ENCODE data around the gene MAP2K2. TPM values are rescaled to one million over a fixed set of nuclear protein-coding genes. Genes with fewer than 3 reads are reported as not detected.

The MAP2K2 gene
- polyA plus RNA-seq, 3 donors, result 118 to 137 (median 133) TPM

DNA sequence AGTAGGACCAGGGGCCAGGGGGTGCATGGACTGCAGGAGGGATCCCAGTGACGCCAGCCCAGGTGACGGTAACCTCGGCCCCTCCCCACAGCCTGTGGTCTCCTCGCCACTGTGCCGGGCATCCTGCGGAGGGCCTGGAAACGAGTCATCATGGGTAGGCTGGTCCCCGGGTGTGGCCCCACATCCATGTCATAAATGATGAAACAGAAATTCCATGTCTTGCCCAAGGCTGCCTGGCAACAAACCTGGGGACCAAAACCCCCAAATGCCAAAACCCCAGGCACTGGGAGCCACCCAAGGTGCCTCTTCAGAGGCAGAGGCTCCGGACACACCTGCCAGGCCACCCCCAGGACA is 20.9 kb downstream of the MAP2K2 start:
- DNase-seq, result no peak

GRCh38 chr19:4102339-4103079 is 21.4 kb downstream of the MAP2K2 start:
- DNase-seq, result no peak

- no peak for DNase-seq
Measured at GRCh38 chr19:4101496-4101770, 22.5 kb downstream of the MAP2K2 start.

DNA sequence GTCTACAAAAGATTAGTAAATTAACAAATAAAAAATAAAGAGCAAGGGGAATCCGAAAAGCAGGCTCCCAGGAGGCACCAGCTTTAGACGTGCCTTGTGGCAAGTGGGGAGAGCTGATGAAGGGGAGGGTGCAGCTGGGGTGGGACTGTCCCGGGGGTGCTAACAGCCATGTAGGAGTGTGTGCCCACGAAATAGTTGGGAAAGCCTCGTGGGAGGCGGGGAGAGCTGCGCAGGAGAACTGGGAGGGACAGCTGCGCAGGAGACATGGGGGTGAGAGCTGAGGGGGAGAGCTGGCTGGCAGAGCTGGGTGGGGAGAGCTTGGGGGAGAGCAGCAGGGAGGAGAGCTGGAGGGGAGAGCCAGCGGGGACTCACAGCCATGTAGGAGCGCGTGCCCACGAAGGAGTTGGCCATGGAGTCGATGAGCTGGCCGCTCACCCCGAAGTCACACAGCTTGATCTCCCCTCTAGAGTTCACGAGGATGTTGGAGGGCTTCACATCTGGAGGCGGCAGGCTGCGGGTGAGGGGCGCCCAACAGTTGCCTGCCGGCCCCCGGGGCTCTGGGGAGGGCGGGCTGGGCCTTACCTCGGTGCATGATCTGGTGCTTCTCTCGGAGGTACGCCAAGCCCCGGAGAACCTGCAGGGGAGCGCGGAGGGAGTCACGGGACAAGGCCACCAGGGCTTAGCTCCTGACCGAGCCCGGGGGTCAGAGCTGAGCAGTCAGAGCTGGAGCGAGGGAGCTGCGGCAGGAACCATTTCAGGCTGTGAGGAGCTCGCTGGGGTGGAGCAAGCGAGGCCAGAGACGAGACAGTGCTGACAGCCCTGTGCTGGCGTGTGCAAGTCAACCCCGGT is 23.1 kb downstream of the MAP2K2 start:
- no peak for DNase-seq

DNA sequence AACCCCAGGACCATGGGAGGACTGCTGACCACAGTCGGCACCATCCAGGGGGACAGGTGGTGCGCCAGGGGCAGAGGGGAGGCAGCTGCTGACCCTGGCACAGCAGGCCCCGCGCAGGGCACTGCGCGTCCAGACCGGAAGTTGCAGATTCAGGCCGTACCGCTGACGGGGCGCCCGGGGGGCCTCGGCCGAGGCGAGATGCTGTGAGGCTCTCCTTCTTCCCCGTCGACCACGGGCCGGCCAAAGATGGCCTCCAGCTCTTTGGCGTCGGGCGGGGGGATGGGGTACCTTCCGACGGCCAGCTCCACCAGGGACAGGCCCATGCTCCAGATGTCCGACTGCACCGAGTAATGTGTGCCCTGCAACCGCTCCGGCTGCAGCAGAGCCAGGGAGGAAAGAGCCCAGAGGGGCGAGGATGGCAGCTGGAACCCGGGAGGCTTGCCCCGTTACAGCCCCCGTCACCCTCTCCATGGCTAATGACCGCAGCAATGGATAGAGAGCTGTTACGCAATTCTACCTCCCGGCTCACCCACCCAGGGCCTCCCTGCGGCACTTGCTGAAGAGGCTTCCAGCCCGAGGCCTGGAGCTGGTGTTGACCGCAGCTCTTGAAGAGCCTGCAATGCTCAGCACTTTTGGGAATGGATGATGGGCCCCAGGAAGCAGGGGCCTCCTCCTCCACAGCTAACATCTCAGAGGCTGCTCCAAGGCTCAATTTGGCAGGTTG is 24.7 kb downstream of the MAP2K2 start:
- no peak for DNase-seq

GRCh38 chr19:4098493-4098892 is 25.4 kb downstream of the MAP2K2 start:
- DNase-seq, result no peak

DNA sequence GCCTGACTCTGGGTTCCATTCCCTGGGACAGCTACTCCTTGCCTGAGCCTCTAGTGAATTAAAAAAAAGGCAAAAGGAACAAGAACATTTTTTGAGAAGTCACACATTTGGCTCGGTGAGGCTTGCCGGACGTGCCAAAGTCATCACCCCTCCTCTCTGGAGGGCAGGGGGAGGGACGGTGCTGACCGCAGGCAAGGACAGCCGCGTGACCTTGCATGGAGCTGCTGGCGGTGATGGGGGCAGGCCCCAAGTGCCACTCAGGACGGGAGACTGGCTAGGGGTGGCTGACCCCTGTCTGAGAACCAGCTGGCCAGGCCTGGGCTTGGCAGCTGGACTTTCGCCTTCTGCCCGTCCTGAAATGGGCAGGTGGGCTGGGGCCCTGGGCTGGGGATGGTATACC is 26.4 kb downstream of the MAP2K2 start:
- no peak for DNase-seq

DNA sequence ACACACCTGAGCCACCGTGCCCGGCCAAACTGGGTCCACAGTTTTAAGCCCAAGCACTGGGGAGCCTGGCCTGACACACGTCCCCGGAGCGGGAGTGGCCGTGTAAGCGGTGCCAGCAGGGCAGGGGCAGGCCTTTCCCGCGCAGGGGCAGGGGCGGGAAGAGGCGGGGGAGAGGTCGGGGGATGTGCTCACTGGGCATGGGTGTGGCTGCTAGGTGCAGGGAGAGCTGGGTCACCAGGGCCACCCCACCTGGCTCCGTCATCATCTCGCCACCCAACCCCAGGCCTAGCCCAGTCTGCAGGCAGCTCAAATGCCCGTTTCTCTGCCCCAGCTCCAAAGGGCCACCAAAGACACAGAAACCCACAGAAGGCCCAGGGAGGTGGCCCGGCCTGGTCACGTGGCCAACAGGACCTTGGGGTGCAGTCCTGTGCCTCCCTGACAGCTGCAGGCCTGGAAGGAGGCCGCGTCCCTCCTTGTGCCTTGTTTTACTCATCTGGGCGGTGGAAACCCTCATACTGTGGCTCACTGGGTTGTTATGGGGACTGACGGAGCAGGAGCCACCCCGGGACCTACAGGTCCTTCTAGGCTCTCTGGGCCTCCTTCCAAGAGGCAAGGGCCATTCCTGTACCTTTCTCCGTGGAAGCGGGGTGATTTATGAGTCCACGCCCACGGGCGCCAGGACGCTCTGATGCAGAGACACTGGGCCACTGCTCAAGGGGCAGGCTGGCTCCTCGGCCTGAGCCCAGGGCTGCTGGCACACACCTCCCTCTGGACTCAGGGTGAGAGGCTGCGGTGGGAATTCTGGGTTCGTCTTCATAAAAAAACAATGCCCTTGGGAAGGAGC is 27.7 kb downstream of the MAP2K2 start:
- DNase-seq, result no peak

DNA sequence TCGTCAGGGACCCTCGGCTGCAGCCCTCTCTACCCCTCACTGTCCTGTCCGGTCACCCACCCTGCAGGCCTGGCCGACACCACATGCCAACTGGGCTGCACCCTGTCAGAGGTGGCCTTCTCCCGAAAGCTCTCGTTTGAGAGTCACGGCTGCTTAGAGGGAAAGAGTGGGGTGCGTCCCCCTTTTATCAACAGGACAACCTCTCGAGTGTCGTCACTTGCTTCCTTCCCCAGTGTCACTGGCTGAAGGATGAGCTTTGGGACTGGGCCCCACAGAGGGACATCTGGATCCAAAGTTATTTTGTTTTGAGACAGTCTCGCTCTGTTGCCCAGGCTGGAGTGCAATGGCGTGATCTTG is 28.5 kb downstream of the MAP2K2 start:
- DNase-seq, result no peak

- DNase-seq, result no peak
Measured at GRCh38 chr19:4094761-4095487, 29.0 kb downstream of the MAP2K2 start.

DNA sequence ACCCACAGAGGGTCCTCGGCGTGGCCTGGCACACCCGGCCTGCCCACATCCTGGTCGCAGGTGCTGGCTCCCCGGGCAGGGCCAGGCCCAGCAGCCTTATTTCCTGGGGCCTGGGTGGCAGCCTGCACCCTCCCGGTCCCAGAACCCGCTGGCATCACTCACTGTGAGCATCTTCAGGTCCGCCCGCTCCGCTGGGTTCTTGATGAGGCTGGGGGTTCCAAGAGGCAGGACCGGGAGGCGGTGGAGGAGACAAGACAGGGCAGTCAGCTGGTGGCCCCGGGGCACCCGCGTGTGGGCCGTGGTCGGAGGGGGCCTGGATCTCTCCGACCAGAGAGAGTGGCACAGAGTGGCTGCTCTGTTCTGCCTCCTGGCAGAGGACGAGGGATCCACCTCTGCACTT is 29.6 kb downstream of the MAP2K2 start:
- DNase-seq, result no peak

- no peak for DNase-seq
Measured at GRCh38 chr19:4093643-4094175, 30.2 kb downstream of the MAP2K2 start.

DNA sequence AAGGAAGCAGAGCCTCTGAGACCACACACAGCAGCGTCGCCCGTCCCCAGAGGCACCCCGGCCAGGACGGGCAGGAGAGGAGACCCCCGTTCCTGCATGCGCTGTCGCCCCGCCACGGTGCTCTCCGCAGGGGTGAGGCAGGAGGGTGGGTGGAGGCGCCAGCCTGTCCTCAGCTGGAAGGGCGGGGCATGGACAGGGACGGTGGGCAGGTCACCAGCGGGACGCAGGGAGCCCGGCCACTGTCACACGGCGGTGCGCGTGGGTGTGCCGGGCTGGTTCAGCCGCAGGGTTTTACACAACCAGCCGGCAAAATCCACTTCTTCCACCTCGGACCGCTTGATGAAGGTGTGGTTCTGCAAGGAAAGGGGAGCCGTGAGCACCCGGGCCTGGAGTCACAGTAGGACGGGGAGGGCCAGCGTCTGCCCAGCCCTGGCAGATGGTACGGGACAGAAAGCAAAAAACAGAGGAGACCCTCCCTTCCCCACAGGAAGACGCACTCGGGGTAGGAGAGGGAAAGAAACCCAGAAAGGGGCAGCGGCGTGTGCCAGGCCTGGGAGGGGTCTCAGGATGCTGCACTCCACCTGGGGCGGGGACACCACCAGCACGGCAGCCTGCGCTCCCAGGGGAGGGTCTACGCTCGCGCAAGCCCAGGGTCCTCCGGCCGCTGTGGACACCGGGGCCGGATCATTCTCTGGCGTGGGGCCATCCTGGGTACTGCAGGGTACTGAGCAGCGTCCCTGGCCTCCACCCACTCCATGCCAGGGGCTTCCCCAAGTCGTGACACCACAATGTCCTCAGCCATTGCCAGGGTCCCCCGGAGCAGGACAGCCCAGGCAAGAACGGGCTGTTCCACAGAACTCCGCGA is 33.3 kb downstream of the MAP2K2 start:
- DNase-seq, result no peak

GRCh38 chr19:4089946-4090345 is 34.0 kb downstream of the MAP2K2 start:
- DNase-seq, result no peak

DNA sequence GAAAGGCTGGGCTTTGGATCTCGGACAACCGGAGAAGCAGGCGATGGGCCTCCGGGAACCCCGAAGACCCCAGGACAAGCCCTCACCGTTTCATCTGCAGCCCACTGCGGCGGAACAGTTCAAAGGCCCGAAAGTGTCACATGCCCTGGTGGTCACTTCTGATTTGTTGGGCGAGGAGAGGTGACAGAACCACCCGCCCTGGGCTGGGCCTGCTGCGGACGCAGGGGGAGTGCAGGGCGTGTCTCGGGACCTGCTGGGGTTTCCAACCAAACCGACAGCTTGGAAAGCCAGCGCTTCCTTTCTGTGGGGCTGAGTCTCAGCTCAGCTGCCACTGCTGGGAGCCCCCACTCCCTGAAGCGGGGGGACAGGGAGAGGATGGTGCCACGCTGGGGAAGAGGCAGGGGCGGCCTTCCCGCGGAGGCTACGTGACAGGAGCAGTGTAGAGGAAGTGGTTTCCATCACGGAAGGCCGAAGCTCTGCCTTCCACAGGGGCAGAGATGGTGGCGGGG is 34.5 kb downstream of the MAP2K2 start:
- DNase-seq, result no peak

DNA sequence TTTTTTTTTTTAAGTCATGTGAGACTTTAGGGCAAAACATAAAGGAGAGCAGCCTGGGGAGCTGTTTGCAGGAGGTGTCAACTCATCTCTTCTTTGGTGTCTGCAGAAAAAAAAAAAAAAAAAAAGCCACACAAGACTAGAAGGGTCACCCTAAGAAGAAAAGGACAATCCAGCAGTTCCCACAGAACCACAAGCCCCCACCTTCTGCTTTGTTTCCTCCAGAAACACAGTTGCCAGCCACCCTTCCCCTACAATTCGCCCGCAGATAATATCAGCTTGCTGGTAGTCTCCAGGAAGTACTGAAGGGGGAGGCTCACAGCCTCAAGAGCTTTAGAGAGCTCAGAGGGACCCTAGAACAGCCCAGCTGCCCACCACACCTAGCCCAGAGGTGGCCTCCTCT is 34.9 kb downstream of the MAP2K2 start:
- no peak for DNase-seq

- no peak for DNase-seq
Measured at GRCh38 chr19:4087787-4088679, 35.9 kb downstream of the MAP2K2 start.

DNA sequence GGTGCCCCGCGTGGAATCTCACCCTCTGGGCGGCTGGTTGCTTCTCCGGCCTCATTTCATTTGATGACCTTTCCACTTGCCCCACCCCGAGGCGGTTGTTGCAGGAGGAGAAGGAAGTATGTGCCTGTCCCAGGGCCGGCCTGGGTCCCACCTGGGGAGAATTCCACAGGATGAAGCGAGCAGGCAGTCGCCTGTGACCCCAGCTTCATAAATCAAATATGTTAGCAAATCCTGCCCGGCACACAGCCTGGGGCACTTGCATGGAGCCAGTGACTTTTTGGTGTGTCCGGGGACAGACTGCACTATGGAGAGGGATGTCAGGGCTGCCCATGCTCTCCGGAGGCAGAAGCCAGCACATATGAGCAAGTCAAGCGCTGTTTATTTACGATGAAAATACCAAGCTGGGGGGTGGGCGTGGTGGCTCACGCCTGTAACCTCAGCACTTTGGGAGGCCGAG is 37.5 kb downstream of the MAP2K2 start:
- DNase-seq, result no peak

- no peak for DNase-seq
Measured at GRCh38 chr19:4084547-4084877, 39.4 kb downstream of the MAP2K2 start.
